Fibroblast of lung (primary cell): Measurements from ENCODE around the gene FRMPD2. TPM values are rescaled to one million over a fixed set of nuclear protein-coding genes. Genes with fewer than 3 reads are reported as not detected.

Experiments
- DNase-seq, 2 donors: peaks; one replicate each; pipeline versions ENCODE4 v3.0.0 to v3.0.0-alpha.2; 2010; ENCODE audit warnings: low read depth in 2 of 2
- H2AFZ ChIP-seq: 2 replicates; pipeline ENCODE4 v1.5.1; 2012; ENCODE audit warnings: low read length, control low read depth, inconsistent platforms
- H3K27ac ChIP-seq: 2 replicates; pipeline ENCODE4 v1.5.1; 2011; ENCODE audit warnings: low read length, control low read depth; ENCODE audit not compliant: insufficient read depth
- H3K27me3 ChIP-seq: 2 replicates; pipeline ENCODE4 v1.5.1; 2011; ENCODE audit warnings: mild to moderate bottlenecking, low read length; ENCODE audit not compliant: control insufficient read depth, insufficient read depth
- H3K36me3 ChIP-seq: 2 replicates; pipeline ENCODE4 v1.5.1; 2011; ENCODE audit warnings: low read length; ENCODE audit not compliant: control insufficient read depth, insufficient read depth
- H3K4me1 ChIP-seq: 2 replicates; pipeline ENCODE4 v1.5.1; 2011; ENCODE audit warnings: low read length; ENCODE audit not compliant: control insufficient read depth, insufficient read depth; ENCODE audit errors: extremely low read depth
- H3K4me2 ChIP-seq: 2 replicates; pipeline ENCODE4 v1.5.1; 2011; ENCODE audit warnings: low read length, control low read depth; ENCODE audit not compliant: insufficient read depth; ENCODE audit errors: extremely low read depth
- H3K4me3 ChIP-seq, 4 experiments: fragments of 200-600 bp in 1 of 4; sonication (generic) in 1 of 4; replicated peaks in 1 of 4; 2 replicates each; pipeline ENCODE4 v1.5.1; 2011 to 2016; ENCODE audit warnings: low read length in 4 of 4, low read depth in 3 of 4, mild to moderate bottlenecking in 3 of 4, control low read depth in 2 of 4, inconsistent platforms in 1 of 4, mixed read lengths in 1 of 4; ENCODE audit not compliant: insufficient read depth in 1 of 4; ENCODE audit errors: control extremely low read depth in 1 of 4
- H3K79me2 ChIP-seq: 2 replicates; pipeline ENCODE4 v1.5.1; 2012; ENCODE audit warnings: mild to moderate bottlenecking, low read length, inconsistent platforms; ENCODE audit not compliant: control insufficient read depth, insufficient read depth
- H3K9ac ChIP-seq: 2 replicates; pipeline ENCODE4 v1.5.1; 2011; ENCODE audit warnings: mild to moderate bottlenecking, low read length, control low read depth; ENCODE audit not compliant: insufficient read depth
- H3K9me3 ChIP-seq: 2 replicates; pipeline ENCODE4 v1.5.1; 2012; ENCODE audit warnings: low read depth, low read length; ENCODE audit not compliant: control insufficient read depth, insufficient read depth
- H4K20me1 ChIP-seq: 2 replicates; pipeline ENCODE4 v1.5.1; 2011; ENCODE audit warnings: low read length; ENCODE audit not compliant: control insufficient read depth, insufficient read depth; ENCODE audit errors: extremely low read depth
- EZH2 ChIP-seq: IDR thresholded peaks from 2 replicates; pipeline ENCODE4 v1.5.1; 2012; ENCODE audit warnings: low read length, control low read depth, mild to moderate bottlenecking; ENCODE audit errors: missing control alignments
- polyA plus RNA-seq, 2 donors: library from polyadenylated mRNA; depleted of rRNA in 1 of 2; stranded (reverse) in 1 of 2; unstranded in 1 of 2; fragments of >200 nt; gene quantifications; 2 replicates each; pipeline ENCODE4 v1.2.1, GENCODE V29; 2011 to 2012; ENCODE audit warnings: missing spikeins in 1 of 2
- total RNA-seq: library from RNA; depleted of rRNA; stranded (reverse); fragments of >200 nt; gene quantifications from 2 replicates; pipeline ENCODE4 v1.2.1, GENCODE V29; 2014
- TF ChIP-seq, protein P1 (sequence below), 2 donors: IDR thresholded peaks in 1 of 2; conservative IDR thresholded peaks in 1 of 2; 1 replicate in 1 of 2; 2 replicates in 1 of 2; pipeline ENCODE4 v1.5.1; 2011 to 2012; ENCODE audit warnings: low read length in 2 of 2, control low read depth in 1 of 2, inconsistent platforms in 1 of 2, low read depth in 1 of 2, mild to moderate bottlenecking in 1 of 2

The FRMPD2 gene
- total and polyA plus RNA-seq, 2 donors (not counting 1 experiment from before 2014, with no cell fraction given), result 0.16 TPM; not detected in 1

DNA sequence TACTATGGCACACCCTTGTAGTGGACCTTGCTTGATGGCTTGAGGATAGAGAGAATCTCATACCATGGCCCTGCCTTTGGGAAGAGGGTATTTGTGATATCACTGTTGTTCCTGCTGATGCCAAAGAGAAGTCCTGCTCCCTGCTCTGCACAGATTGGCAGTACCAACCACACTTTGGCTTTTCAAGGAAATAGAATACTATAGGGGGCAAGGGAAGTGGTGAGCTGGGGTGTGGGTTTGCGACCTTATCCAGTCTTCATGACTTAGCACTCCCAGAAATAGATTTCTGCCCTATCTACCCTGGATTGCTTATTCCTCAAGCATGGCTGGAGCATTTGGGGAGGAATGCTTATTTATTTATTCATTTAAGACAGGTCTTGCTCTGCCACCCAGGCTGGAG lies 25.2 kb upstream of the FRMPD2 start:
- peaks cover 20% of the 10 kb centered on the region for H3K27me3 ChIP-seq
- no peaks in the 10 kb centered on the region for H3K9me3 ChIP-seq
- H3K9ac ChIP-seq, result no peak overlapping the region
- H3K79me2 ChIP-seq, result no peaks in the 10 kb centered on the region
- H3K4me2 ChIP-seq, result no peak overlapping the region
- no peak for DNase-seq
- no peak overlapping the region for H3K27ac ChIP-seq
- H4K20me1 ChIP-seq, result no peaks in the 10 kb centered on the region
- TF ChIP-seq EZH2, result no peak
- TF ChIP-seq, protein P1, sequence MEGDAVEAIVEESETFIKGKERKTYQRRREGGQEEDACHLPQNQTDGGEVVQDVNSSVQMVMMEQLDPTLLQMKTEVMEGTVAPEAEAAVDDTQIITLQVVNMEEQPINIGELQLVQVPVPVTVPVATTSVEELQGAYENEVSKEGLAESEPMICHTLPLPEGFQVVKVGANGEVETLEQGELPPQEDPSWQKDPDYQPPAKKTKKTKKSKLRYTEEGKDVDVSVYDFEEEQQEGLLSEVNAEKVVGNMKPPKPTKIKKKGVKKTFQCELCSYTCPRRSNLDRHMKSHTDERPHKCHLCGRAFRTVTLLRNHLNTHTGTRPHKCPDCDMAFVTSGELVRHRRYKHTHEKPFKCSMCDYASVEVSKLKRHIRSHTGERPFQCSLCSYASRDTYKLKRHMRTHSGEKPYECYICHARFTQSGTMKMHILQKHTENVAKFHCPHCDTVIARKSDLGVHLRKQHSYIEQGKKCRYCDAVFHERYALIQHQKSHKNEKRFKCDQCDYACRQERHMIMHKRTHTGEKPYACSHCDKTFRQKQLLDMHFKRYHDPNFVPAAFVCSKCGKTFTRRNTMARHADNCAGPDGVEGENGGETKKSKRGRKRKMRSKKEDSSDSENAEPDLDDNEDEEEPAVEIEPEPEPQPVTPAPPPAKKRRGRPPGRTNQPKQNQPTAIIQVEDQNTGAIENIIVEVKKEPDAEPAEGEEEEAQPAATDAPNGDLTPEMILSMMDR (conservative IDR thresholded peaks at IDR 0.05 in 1 of 2, IDR thresholded peaks at IDR 0.05 in 1 of 2; ENCODE audit: low read depth in 1 of 2, low read length in 2 of 2), result no peak
- no peaks in the 10 kb centered on the region for H3K4me1 ChIP-seq
- H3K36me3 ChIP-seq, result no peaks in the 10 kb centered on the region
- H3K4me3 ChIP-seq, result no peak overlapping the region
- H2AFZ ChIP-seq, result no peak overlapping the region

DNA sequence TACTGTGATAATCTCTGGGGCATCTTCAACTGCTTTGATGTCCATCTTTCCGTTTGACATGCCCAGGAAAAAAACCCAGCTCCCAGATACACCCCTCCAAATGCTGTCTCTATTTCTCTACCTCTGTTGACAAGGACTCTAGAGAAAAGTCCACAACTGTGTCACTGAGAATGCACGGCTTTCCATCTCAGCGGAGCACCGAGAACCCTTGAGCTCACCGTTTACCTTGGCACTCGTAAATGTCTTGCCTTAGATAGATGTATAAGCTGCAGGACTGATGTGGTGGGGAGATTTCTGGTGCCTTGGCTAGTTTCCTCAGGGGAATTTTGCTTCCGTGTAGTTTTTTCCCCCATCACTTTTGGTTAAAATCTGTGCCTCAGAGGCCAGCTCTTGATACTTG lies 24.6 kb upstream of the FRMPD2 start:
- Histone ChIP-seq H3K9me3 (no peaks in the 10 kb centered on the region), H3K4me2 (no peak overlapping the region), H3K36me3 (no peaks in the 10 kb centered on the region), H4K20me1 (no peaks in the 10 kb centered on the region), H3K4me1 (no peaks in the 10 kb centered on the region), H3K4me3 (no peak overlapping the region), H3K27me3 (peaks cover 18% of the 10 kb centered on the region), H3K79me2 (no peaks in the 10 kb centered on the region), H3K9ac (no peak overlapping the region), H3K27ac (no peak overlapping the region), H2AFZ (no peak overlapping the region)
- DNase-seq, result no peak
- TF ChIP-seq, protein P1 (conservative IDR thresholded peaks at IDR 0.05 in 1 of 2, IDR thresholded peaks at IDR 0.05 in 1 of 2; ENCODE audit: low read depth in 1 of 2, low read length in 2 of 2), result no peak
- TF ChIP-seq EZH2, result no peak

DNA sequence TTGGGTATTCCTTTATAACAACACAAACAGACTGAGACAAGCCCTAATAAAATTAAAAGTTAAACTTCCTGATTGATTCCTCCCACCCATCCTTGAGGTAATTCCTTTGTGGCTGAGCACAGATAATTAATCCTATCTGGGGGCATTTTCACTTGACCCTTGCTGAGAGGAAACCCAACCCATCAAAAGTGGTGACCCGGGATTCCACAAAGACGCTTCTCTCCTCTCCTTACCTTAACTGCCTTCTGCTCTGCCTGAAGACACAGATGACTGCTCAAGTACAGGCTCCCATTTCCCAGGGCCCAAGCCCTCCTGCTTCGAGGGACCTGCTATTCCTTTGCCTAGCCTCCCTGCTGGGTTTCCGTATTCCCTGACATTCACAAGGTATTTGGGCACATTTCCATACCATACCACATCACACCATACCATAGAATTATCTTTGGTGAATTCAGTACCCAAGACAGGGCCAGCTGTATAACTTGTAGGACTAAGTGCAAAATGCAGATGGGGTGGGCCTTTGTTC lies 22.1 kb upstream of the FRMPD2 start:
- TF ChIP-seq, protein P1 (conservative IDR thresholded peaks at IDR 0.05 in 1 of 2, IDR thresholded peaks at IDR 0.05 in 1 of 2; ENCODE audit: low read depth in 1 of 2, low read length in 2 of 2), result no peak
- TF ChIP-seq EZH2, result no peak
- Histone ChIP-seq H3K79me2 (no peaks in the 10 kb centered on the region), H3K27me3 (peaks cover 13% of the 10 kb centered on the region), H3K4me3 (no peak overlapping the region), H3K4me1 (no peaks in the 10 kb centered on the region), H3K4me2 (no peak overlapping the region), H3K27ac (no peak overlapping the region), H3K36me3 (no peaks in the 10 kb centered on the region), H3K9me3 (no peaks in the 10 kb centered on the region), H2AFZ (no peak overlapping the region), H4K20me1 (no peaks in the 10 kb centered on the region), H3K9ac (no peak overlapping the region)
- no peak for DNase-seq
